ENCODE results near the gene ELP5. TPM values are rescaled to one million over a fixed set of nuclear protein-coding genes. Genes with fewer than 3 reads are reported as not detected.

ELP5 gene
- total and polyA plus RNA-seq, 11 donors: 28.0 to 87.2 (median 50.4) TPM

GRCh38 chr17:7263801-7264078, 11.7 kb downstream of the ELP5 start:
- ATAC-seq (no peak), DNase-seq (no peak)
- no peaks in the 10 kb centered on the region for H3K9me3 ChIP-seq
- peaks cover 0 to 13% (median 8%) of the 10 kb centered on the region in 9 donors for H3K36me3 ChIP-seq
- WGBS, 4 donors: 49 to 66% (median 56%) methylated on average over 4 of the region's 4 CpGs
- TF ChIP-seq POLR2A (IDR thresholded peaks at IDR 0.05) (no peak), CTCF (IDR thresholded peaks at IDR 0.05) (no peak)
- no peak overlapping the region for H3K27ac ChIP-seq
- peak overlapping the region in 2 of 12 donors; percentile 26 to 64 for H3K4me3 ChIP-seq
- H3K27me3 ChIP-seq: peaks cover 18 to 62% (median 36%) of the 10 kb centered on the region in 9 donors
- intact Hi-C loops (cut with DNase I): no loop called here
- peaks cover 0 to 36% (median 23%) of the 10 kb centered on the region in 12 donors for H3K4me1 ChIP-seq

- intact Hi-C loops (cut with DNase I): no loop called here
- H3K27ac ChIP-seq: no peak overlapping the region
- no peaks in the 10 kb centered on the region for H3K9me3 ChIP-seq
- peaks cover 0 to 20% (median 13%) of the 10 kb centered on the region in 12 donors for H3K4me1 ChIP-seq
- no peak for ATAC-seq
- H3K27me3 ChIP-seq: peaks cover 12 to 48% (median 26%) of the 10 kb centered on the region in 9 donors
- DNase-seq: no peak
- WGBS, 4 donors: 59 to 78% (median 68%) methylated on average over 1 of the region's 1 CpG
- TF ChIP-seq CTCF (IDR thresholded peaks at IDR 0.05) (no peak), POLR2A (IDR thresholded peaks at IDR 0.05) (no peak)
- H3K4me3 ChIP-seq: no peak overlapping the region
- H3K36me3 ChIP-seq: no peaks in the 10 kb centered on the region
These were observed 14.8 kb downstream of the ELP5 start for GRCh38 chr17:7266784-7267183.

GRCh38 chr17:7279448-7279847, 27.4 kb downstream of the ELP5 start:
- ATAC-seq: no peak
- no peak for TF ChIP-seq POLR2A (IDR thresholded peaks at IDR 0.05)
- WGBS, 4 donors: 87 to 92% (median 88%) methylated on average over 8 of the region's 8 CpGs
- Histone ChIP-seq H3K27ac (no peak overlapping the region), H3K4me1 (peaks cover 4 to 39% (median 21%) of the 10 kb centered on the region in 12 donors), H3K36me3 (peaks cover 0 to 10% (median 1%) of the 10 kb centered on the region in 9 donors), H3K4me3 (no peak overlapping the region), H3K27me3 (peaks cover 0 to 24% (median 3%) of the 10 kb centered on the region in 9 donors), H3K9me3 (no peaks in the 10 kb centered on the region)
- no peak for DNase-seq
- intact Hi-C loops (cut with DNase I): loop anchor here in 3 of 10 donors (5.0 to 10.0 kb wide), 2 partner anchors 65 to 68 kb away; no protein-coding TSS in a partner anchor

- peak; percentile 84 to 91 (median 86) for DNase-seq
- Histone ChIP-seq H3K27ac (peak overlapping the region; percentile 90 to 99 (median 96)), H3K27me3 (peaks cover 0 to 24% (median 3%) of the 10 kb centered on the region in 9 donors), H3K9me3 (no peaks in the 10 kb centered on the region), H3K4me3 (peak overlapping the region in 11 of 12 donors; percentile 26 to 76 (median 65)), H3K4me1 (peaks cover 4 to 49% (median 21%) of the 10 kb centered on the region in 12 donors), H3K36me3 (peaks cover 0 to 21% (median 8%) of the 10 kb centered on the region in 9 donors)
- intact Hi-C loops (cut with DNase I): loop anchor here in 9 of 10 donors (1.0 to 10.0 kb wide), 7 partner anchors 16 to 67 kb away; partner anchors contain the start of gene ELP5 (in 1 of the 9)
- ATAC-seq: peak; percentile 52 to 64 (median 58)
- no peak for TF ChIP-seq POLR2A (IDR thresholded peaks at IDR 0.05)
- TF ChIP-seq CTCF (IDR thresholded peaks at IDR 0.05): peak; percentile 84 to 97 (median 94)
- 0 to 1% (median 0%) methylated on average over 24 to 29 of the region's 29 CpGs for WGBS, 4 donors
These were observed 28.6 kb downstream of the ELP5 start for GRCh38 chr17:7280519-7281073.
